Measurements from ENCODE around the gene LRP8.
"Not testable (repeated sequence)": the region's sequence is repeated elsewhere in the genome, so short reads cannot be mapped to it uniquely, and the experiment has no call there.

Gene LRP8

GRCh38 chr1:53206083-53206685, 121.7 kb downstream of the LRP8 start:
- not testable (repeated sequence) for DNase-seq

- DNase-seq, result not testable (repeated sequence)
Measured at GRCh38 chr1:53205496-53205895, 122.4 kb downstream of the LRP8 start.

GRCh38 chr1:53203466-53203865, 124.4 kb downstream of the LRP8 start:
- DNase-seq, result no peak

DNA sequence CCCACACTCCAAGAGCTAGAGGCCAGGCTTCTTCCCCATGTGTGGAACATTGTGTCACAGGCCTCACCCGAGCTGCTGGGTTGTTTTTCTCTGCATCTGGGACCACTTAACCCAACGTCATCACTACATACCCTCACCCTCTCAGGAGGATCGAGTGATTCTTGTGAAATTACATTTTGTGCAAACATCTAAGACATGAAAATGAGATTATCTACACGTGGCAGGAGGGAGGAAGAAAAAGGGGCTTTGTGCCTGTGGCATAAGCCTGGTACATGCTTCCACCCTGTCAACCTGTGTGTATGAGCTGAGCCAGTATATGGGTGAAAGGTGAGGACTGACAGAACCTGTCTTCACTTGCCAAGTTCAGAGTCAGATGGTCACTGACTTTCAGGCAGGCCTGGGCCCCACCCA, 129.6 kb downstream of the LRP8 start:
- no peak for DNase-seq

DNA sequence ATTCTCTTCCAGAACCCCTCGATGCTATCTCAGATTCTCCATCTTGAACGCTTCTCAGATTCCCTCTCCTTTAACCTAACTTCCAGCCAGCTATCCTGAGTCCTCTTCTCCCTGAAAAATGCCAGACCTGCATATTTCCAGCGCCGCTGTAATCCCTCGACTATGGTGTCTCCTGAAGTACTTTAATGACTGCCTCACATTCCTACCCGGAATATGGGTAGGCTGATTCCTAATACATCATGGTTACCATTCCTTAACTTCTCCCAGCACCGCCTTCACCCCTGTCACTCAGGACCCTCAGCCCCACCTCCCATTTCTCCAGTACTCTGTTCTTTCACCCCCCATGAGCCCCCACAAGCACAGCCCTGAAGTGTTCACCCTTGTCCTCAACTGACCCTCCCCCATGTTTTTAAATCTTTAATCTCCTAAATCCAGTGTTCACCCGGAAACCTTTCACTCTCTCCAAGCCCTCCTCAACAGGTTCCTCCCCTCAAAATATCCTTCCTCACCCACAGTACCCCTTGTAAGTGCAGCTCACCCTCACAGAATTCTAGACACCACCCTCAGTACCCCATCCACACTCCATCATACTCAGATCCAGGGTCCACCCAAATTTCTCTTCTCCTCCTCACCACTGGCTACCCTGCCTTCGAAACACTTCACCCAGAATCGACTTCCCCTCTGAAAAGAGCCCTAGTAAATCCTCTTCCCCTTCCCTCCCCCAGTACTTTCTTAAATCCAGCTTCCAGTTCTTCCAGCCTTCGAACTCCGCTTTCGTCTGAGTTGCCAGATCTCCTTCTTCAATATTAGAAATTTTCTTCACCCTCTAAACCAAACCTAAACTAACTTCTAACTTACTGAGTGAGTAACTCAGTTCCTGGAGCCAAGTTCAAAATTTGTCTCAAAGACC, 130.3 kb downstream of the LRP8 start:
- DNase-seq, result no peak

DNA sequence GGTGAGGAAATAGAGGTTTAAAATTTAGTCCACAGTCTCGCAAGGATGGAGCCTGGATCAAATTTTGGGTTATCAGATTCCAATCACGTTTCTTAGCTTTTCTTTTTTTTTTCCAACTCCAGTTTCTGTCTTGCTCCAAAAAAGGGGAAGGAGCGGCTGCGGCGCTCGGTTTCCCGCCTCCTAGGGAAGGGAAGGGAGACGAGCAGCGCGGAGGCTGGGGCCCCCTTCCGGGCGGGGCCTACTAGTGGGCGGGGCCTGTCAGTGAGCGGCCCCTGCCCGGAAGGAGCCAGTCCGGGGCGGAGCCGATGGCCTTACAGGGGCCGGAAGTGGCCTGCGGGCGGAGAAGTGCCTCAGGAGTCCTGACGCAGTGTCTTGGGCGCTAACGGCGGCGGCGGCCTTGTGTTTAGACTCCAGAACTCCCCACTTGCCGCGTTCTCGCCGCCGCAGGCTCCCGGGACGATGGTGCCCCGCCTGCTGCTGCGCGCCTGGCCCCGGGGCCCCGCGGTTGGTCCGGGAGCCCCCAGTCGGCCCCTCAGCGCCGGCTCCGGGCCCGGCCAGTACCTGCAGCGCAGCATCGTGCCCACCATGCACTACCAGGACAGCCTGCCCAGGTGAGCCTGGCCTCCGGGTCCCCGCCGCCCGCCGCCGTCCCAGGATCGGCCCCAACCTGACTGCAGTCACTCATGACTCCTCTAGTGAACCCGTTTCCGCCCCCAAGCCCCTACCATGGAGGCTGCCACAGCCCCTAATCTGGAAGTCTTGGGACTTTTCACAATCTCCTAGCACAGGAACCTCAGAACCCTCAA, 131.2 kb downstream of the LRP8 start, which contains the start of gene CPT2:
CPT2 (plus strand) TSS at position 340 of the 806 bp plus-strand sequence; CDS start at position 460, 120 bp downstream.
- peak; percentile 93 for DNase-seq

DNA sequence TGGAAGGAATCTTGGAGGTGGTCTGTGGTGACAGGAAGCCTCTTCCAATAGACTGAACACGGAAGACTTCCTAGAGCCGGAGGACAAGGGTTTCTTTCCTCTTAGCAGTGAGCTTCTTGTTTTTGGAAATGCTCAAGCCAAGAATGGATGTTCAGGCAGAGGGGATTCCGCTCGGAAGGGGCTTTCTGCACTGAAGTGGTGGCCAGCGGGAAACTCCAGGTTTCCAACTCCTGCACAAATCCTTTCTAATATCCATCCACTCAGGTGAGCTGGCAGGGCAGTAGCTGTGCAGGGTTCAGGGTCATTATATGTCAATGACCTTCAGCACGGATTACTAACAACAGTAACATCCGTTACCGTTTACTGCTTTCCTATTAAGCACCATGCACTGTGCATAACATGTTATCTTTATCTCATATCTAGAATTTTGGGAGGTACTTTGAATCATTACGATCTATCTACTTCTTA, 131.8 kb downstream of the LRP8 start:
- no peak for DNase-seq

GRCh38 chr1:53195246-53196016, 132.4 kb downstream of the LRP8 start:
- no peak for DNase-seq

All from CD4-positive, alpha-beta T cell treated with Interferon gamma for 1 hour (primary cell).